ENCODE results near the gene ST13. TPM values are rescaled to one million over a fixed set of nuclear protein-coding genes. Genes with fewer than 3 reads are reported as not detected.

The ST13 gene
- total RNA-seq, 1 experiment from 2014 or later = 322 TPM

DNA sequence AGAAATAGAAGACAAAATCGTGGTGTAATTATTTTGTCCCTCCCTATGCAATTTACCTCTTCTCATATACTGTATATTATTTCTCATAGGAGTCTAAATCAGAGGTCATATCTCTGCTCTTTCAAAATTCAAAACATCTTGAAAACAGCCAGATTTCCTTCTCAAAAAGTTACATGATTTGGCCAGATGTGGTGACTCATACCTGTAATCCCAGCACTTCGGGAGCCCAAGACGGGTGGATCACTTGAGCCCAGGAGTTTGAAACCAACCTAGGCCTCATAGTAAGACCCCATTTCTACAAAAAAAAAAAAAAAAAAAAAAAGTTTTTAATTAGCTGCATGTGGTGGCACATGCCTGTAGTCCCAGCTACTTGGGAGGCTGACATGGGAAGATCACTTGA is 34.4 kb upstream of the ST13 start:
- CTCF ChIA-PET = no interaction called here
- intact Hi-C loops (cut with micrococcal nuclease; ENCODE audit: unreplicated experiment) = no loop called here
- H3K36me3 Mint-ChIP-seq (ENCODE audit: insufficient read depth, unreplicated experiment) = peaks cover 6% of the 10 kb centered on the region
- no peak overlapping the region for H3K4me3 Mint-ChIP-seq (ENCODE audit: low read depth, unreplicated experiment)
- H3K27me3 Mint-ChIP-seq (ENCODE audit: unreplicated experiment) = no peaks in the 10 kb centered on the region
- TF ChIP-seq CTCF (IDR thresholded peaks at IDR 0.05; ENCODE audit: unreplicated experiment) = no peak
- H3K27ac Mint-ChIP-seq (ENCODE audit: unreplicated experiment) = no peak overlapping the region
- DNase-seq = no peak
- no peaks in the 10 kb centered on the region for H3K9me3 Mint-ChIP-seq (ENCODE audit: low read depth, unreplicated experiment)
- no peaks in the 10 kb centered on the region for H3K4me1 Mint-ChIP-seq (ENCODE audit: low read depth, unreplicated experiment)
- no TSS peak for BruUV-seq (replicated peaks)

- no peaks in the 10 kb centered on the region for H3K9me3 Mint-ChIP-seq (ENCODE audit: low read depth, unreplicated experiment)
- BruUV-seq (replicated peaks) = no TSS peak
- peaks cover 6% of the 10 kb centered on the region for H3K36me3 Mint-ChIP-seq (ENCODE audit: insufficient read depth, unreplicated experiment)
- CTCF ChIA-PET = no interaction called here
- intact Hi-C loops (cut with micrococcal nuclease; ENCODE audit: unreplicated experiment) = no loop called here
- no peak overlapping the region for H3K27ac Mint-ChIP-seq (ENCODE audit: unreplicated experiment)
- H3K4me1 Mint-ChIP-seq (ENCODE audit: low read depth, unreplicated experiment) = no peaks in the 10 kb centered on the region
- no peaks in the 10 kb centered on the region for H3K27me3 Mint-ChIP-seq (ENCODE audit: unreplicated experiment)
- TF ChIP-seq CTCF (IDR thresholded peaks at IDR 0.05; ENCODE audit: unreplicated experiment) = no peak
- no peak for DNase-seq
- H3K4me3 Mint-ChIP-seq (ENCODE audit: low read depth, unreplicated experiment) = no peak overlapping the region
Observed at GRCh38 chr22:40889116-40889515, 32.7 kb upstream of the ST13 start.

- no TSS peak for BruUV-seq (replicated peaks)
- H3K27me3 Mint-ChIP-seq (ENCODE audit: unreplicated experiment) = no peaks in the 10 kb centered on the region
- H3K4me3 Mint-ChIP-seq (ENCODE audit: low read depth, unreplicated experiment) = no peak overlapping the region
- no peak overlapping the region for H3K27ac Mint-ChIP-seq (ENCODE audit: unreplicated experiment)
- no peak for DNase-seq
- H3K4me1 Mint-ChIP-seq (ENCODE audit: low read depth, unreplicated experiment) = peaks cover 11% of the 10 kb centered on the region
- no peak for TF ChIP-seq CTCF (IDR thresholded peaks at IDR 0.05; ENCODE audit: unreplicated experiment)
- CTCF ChIA-PET = interaction anchor here (1.0 kb wide), 1 partner anchor 20 kb away, joined by 4 read pairs; no protein-coding TSS in a partner anchor
- no peaks in the 10 kb centered on the region for H3K36me3 Mint-ChIP-seq (ENCODE audit: insufficient read depth, unreplicated experiment)
- intact Hi-C loops (cut with micrococcal nuclease; ENCODE audit: unreplicated experiment) = loop anchor here (5.0 kb wide), 1 partner anchor 228 kb away; no protein-coding TSS in a partner anchor
- H3K9me3 Mint-ChIP-seq (ENCODE audit: low read depth, unreplicated experiment) = no peaks in the 10 kb centered on the region
Observed at GRCh38 chr22:40878922-40879321, 22.5 kb upstream of the ST13 start.

DNA sequence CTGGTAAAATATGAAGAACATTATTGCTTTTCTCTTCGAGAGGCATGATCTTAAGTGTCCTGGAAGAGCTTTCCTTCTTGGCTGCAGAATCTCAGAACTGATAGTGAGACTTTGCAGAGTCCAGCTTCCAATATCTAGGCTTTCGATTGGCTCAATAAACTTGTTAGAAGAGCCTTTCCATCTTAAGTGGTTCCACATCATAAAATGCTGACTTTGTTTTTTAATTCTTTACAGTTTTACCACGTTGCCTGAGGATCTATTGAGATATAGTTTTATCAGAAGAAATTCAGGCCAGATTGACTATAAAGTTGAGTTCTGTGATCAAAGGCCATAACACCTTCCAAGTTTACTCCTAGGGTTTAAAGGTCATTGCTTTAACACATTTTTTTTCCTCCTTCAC is 21.0 kb upstream of the ST13 start:
- CTCF ChIA-PET = no interaction called here
- H3K36me3 Mint-ChIP-seq (ENCODE audit: insufficient read depth, unreplicated experiment) = no peaks in the 10 kb centered on the region
- H3K4me1 Mint-ChIP-seq (ENCODE audit: low read depth, unreplicated experiment) = peaks cover 11% of the 10 kb centered on the region
- intact Hi-C loops (cut with micrococcal nuclease; ENCODE audit: unreplicated experiment) = loop anchor here (5.0 kb wide), 1 partner anchor 230 kb away; no protein-coding TSS in a partner anchor
- BruUV-seq (replicated peaks) = no TSS peak
- no peaks in the 10 kb centered on the region for H3K27me3 Mint-ChIP-seq (ENCODE audit: unreplicated experiment)
- no peak for TF ChIP-seq CTCF (IDR thresholded peaks at IDR 0.05; ENCODE audit: unreplicated experiment)
- no peak overlapping the region for H3K27ac Mint-ChIP-seq (ENCODE audit: unreplicated experiment)
- no peaks in the 10 kb centered on the region for H3K9me3 Mint-ChIP-seq (ENCODE audit: low read depth, unreplicated experiment)
- no peak overlapping the region for H3K4me3 Mint-ChIP-seq (ENCODE audit: low read depth, unreplicated experiment)
- no peak for DNase-seq

All from Calu3 (cell line).